Neural cell (in vitro differentiated cells): ENCODE results near the gene SDSL. TPM values are rescaled to one million over a fixed set of nuclear protein-coding genes. Genes with fewer than 3 reads are reported as not detected.

Source experiments
- H2AFZ ChIP-seq: fragments of 200-600, 300-800 bp; sonication (generic), shearing (Covaris generic); 2 replicates; pipeline ENCODE4 v1.6.0; 2014; ENCODE audit warnings: low read depth, mild to moderate bottlenecking, antibody characterized with exemption, low read length, moderate library complexity
- H3F3A ChIP-seq: fragments of 200-600 bp; shearing (Covaris generic); 2 replicates; pipeline ENCODE4 v1.6.1; 2016; ENCODE audit warnings: mild to moderate bottlenecking, moderate library complexity, mixed read lengths, antibody characterized with exemption, low read length; ENCODE audit not compliant: insufficient read depth, poor library complexity, severe bottlenecking
- H3K27ac ChIP-seq: fragments of 200-600, 300-800 bp; sonication (generic), shearing (Covaris generic); 2 replicates; pipeline ENCODE4 v1.5.1; 2014; ENCODE audit warnings: mild to moderate bottlenecking, low read length, moderate library complexity
- H3K27me3 ChIP-seq: fragments of 300-800, 200-600 bp; sonication (generic), shearing (Covaris generic); 2 replicates; pipeline ENCODE4 v1.6.0; 2014; ENCODE audit warnings: mild to moderate bottlenecking, low read depth, low read length, moderate library complexity; ENCODE audit not compliant: insufficient read depth
- H3K36me3 ChIP-seq: fragments of 300-800, 200-600 bp; sonication (generic), shearing (Covaris generic); 2 replicates; pipeline ENCODE4 v1.5.1; 2014; ENCODE audit warnings: mild to moderate bottlenecking, antibody characterized with exemption, low read length, moderate library complexity; ENCODE audit not compliant: insufficient read depth
- H3K4me2 ChIP-seq: fragments of 300-800, 200-600 bp; sonication (generic), shearing (Covaris generic); 2 replicates; pipeline ENCODE4 v1.6.0; 2014; ENCODE audit warnings: mild to moderate bottlenecking, low read length
- H3K4me3 ChIP-seq: fragments of 300-800, 200-600 bp; sonication (generic), shearing (Covaris generic); 2 replicates; pipeline ENCODE4 v1.5.1; 2014; ENCODE audit warnings: mild to moderate bottlenecking, low read length, moderate library complexity
- H3K79me2 ChIP-seq: fragments of 200-600 bp; shearing (Covaris generic); replicated peaks from 2 replicates; pipeline ENCODE4 v1.6.0; 2014; ENCODE audit warnings: mild to moderate bottlenecking, low read length, moderate library complexity; ENCODE audit not compliant: insufficient read depth
- H3K9ac ChIP-seq: fragments of 300-800, 200-600 bp; sonication (generic), shearing (Covaris generic); 2 replicates; pipeline ENCODE4 v1.6.1; 2016; ENCODE audit warnings: mild to moderate bottlenecking, low read length, mixed read lengths
- H3K9me2 ChIP-seq: fragments of 200-600 bp; shearing (Covaris generic); 2 replicates; pipeline ENCODE4 v1.6.1; 2016; ENCODE audit warnings: mild to moderate bottlenecking, low read length, mixed read lengths; ENCODE audit not compliant: insufficient read depth
- H3K9me3 ChIP-seq: fragments of 200-600, 300-800 bp; sonication (generic), shearing (Covaris generic); 2 replicates; pipeline ENCODE4 v1.6.1; 2016; ENCODE audit warnings: mild to moderate bottlenecking, mixed run types, low read length, moderate library complexity, mixed read lengths
- H4K20me1 ChIP-seq: fragments of 200-600 bp; shearing (Covaris generic); 2 replicates; pipeline ENCODE4 v1.6.1; 2016; ENCODE audit warnings: mild to moderate bottlenecking, mixed run types; ENCODE audit not compliant: insufficient read depth
- EP300 ChIP-seq: fragments of 450-650 bp; conservative IDR thresholded peaks from 2 replicates; pipeline ENCODE4 v1.6.1; 2014; ENCODE audit warnings: antibody characterized with exemption, mild to moderate bottlenecking, moderate library complexity; ENCODE audit not compliant: poor library complexity, severe bottlenecking
- EZH2 ChIP-seq: fragments of 200-600, 300-800 bp; shearing (Covaris generic), sonication (generic); IDR thresholded peaks from 2 replicates; pipeline ENCODE4 v1.6.1; 2014; ENCODE audit warnings: antibody characterized with exemption, low read length, borderline replicate concordance, mild to moderate bottlenecking; ENCODE audit not compliant: insufficient read depth, poor library complexity, severe bottlenecking
- MXI1 ChIP-seq: fragments of 450-650 bp; conservative IDR thresholded peaks from 2 replicates; pipeline ENCODE4 v1.6.1; 2014; ENCODE audit warnings: antibody characterized with exemption, mild to moderate bottlenecking; ENCODE audit not compliant: poor library complexity, severe bottlenecking
- POLR2AphosphoS5 ChIP-seq: IDR thresholded peaks from 2 replicates; pipeline ENCODE4 v1.6.1; 2012
- RAD21 ChIP-seq: fragments of 450-650 bp; conservative IDR thresholded peaks from 2 replicates; pipeline ENCODE4 v1.6.1; 2014; ENCODE audit warnings: antibody characterized with exemption, mild to moderate bottlenecking, moderate library complexity
- SMC3 ChIP-seq: fragments of 450-650 bp; conservative IDR thresholded peaks from 2 replicates; pipeline ENCODE4 v1.6.1; 2014; ENCODE audit warnings: antibody characterized with exemption, mild to moderate bottlenecking, moderate library complexity; ENCODE audit not compliant: poor library complexity
- TAF1 ChIP-seq: IDR thresholded peaks from 2 replicates; pipeline ENCODE4 v1.6.1; 2012; ENCODE audit warnings: low read depth
- polyA plus RNA-seq: library from polyadenylated mRNA; depleted of rRNA; stranded (reverse); fragments of >200 nt; gene quantifications from 2 replicates; pipeline ENCODE4 v1.2.3, GENCODE V29; 2014
- TF ChIP-seq, protein P1 (sequence below): IDR thresholded peaks from 2 replicates; pipeline ENCODE4 v1.6.1; 2012; ENCODE audit warnings: borderline replicate concordance
- TF ChIP-seq, protein P2 (sequence below): fragments of 450-650 bp; IDR thresholded peaks from 2 replicates; pipeline ENCODE4 v1.5.1; 2014; ENCODE audit warnings: antibody characterized with exemption, mild to moderate bottlenecking, moderate library complexity; ENCODE audit not compliant: poor library complexity, severe bottlenecking

Gene SDSL
- polyA plus RNA-seq, 1 donor from 2014 or later = 2.7 TPM

DNA sequence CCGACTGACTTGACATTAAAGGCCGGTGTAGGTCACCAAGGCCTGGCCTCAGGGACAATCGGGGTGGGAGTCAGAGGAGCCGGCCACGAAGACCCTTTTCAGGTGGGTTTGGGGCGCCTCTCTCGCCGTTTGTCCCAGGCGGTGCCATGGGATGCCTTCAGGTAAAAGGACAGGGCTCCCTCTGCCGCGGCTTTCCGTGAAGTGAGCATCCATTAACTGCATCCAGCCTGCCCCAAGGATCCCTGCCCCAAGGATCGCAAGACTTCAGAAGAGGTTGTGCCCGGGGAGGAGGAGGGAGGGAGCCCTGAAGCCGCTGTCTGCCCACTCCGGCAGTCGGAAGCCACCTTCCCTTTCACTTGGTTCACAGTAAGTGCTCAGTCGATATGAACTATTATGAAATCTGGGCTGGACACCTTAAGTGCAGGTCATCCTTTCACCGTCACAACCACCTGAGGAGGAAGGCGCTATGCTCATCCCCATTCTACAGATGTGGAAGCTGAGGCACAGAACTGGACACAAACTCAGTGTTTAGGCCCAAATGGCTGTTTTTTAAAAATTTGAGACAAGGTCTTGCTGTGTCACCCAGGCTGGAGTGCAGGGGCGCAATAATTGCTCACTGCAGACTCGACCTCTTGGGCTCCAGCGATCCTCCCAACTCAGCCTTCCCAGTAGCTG lies 19.5 kb upstream of the SDSL start:
- Histone ChIP-seq H3K36me3 (no peaks in the 10 kb centered on the region), H3F3A (no peaks in the 10 kb centered on the region), H3K4me2 (no peak overlapping the region), H3K27ac (no peak overlapping the region), H3K79me2 (no peaks in the 10 kb centered on the region), H3K9me2 (no peaks in the 10 kb centered on the region), H3K9ac (no peak overlapping the region), H3K27me3 (no peaks in the 10 kb centered on the region), H4K20me1 (no peaks in the 10 kb centered on the region), H3K9me3 (no peaks in the 10 kb centered on the region), H2AFZ (no peak overlapping the region), H3K4me3 (no peak overlapping the region)
- TF ChIP-seq, protein P1, sequence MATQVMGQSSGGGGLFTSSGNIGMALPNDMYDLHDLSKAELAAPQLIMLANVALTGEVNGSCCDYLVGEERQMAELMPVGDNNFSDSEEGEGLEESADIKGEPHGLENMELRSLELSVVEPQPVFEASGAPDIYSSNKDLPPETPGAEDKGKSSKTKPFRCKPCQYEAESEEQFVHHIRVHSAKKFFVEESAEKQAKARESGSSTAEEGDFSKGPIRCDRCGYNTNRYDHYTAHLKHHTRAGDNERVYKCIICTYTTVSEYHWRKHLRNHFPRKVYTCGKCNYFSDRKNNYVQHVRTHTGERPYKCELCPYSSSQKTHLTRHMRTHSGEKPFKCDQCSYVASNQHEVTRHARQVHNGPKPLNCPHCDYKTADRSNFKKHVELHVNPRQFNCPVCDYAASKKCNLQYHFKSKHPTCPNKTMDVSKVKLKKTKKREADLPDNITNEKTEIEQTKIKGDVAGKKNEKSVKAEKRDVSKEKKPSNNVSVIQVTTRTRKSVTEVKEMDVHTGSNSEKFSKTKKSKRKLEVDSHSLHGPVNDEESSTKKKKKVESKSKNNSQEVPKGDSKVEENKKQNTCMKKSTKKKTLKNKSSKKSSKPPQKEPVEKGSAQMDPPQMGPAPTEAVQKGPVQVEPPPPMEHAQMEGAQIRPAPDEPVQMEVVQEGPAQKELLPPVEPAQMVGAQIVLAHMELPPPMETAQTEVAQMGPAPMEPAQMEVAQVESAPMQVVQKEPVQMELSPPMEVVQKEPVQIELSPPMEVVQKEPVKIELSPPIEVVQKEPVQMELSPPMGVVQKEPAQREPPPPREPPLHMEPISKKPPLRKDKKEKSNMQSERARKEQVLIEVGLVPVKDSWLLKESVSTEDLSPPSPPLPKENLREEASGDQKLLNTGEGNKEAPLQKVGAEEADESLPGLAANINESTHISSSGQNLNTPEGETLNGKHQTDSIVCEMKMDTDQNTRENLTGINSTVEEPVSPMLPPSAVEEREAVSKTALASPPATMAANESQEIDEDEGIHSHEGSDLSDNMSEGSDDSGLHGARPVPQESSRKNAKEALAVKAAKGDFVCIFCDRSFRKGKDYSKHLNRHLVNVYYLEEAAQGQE = no peak
- TF ChIP-seq RAD21 = no peak
- no peak for TF ChIP-seq MXI1
- TF ChIP-seq TAF1 = no peak
- no peak for TF ChIP-seq POLR2AphosphoS5
- TF ChIP-seq EP300 = no peak
- no peak for TF ChIP-seq SMC3
- TF ChIP-seq EZH2 = no peak

DNA sequence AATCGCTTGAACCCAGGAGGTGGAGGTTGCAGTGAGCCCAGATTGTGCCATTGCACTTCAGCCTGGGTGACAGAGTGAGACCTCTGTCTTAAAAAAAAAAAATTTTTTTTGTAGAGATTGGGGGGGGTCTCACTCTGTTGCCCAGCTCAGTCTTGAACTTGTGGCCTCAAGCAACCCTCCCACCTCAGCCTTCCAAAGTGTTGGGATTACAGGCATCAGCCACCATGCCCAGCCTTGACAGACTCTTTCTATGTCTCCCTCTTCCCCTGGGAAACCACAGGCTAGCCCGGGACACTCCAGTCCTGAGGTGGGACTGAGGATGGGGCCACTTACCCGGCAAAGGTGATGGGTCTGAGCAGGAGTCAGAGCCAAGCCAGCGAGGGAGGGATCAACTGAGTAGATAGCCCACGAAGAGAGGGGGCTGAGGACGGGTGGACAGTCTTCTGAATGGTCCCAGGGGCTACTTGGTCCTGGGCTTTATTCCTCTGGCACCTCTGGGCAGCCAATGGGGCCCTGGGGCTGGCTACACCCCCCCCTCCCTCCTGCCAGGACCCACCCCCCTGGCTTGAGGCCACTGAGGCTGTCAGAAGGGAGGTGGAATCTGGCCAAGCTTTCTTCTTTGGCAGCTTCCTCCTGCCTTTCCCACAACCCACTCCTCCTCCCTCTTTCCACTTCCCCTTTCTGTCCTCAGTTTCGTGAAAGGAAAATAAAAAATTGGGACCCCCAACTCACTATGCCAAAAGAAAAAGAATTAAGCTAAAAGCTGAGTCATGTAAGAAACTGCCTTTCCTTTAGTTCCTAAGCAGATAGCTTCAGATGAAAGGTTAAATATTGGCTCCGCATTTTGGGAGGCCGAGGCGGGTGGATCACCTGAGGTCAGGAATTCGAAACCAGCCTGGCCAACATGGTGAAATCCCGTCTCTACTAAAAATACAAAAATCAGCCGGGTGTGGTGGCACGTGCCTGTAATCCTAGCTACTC lies 18.5 kb upstream of the SDSL start, which contains the start of gene SDS:
SDS (minus strand) TSS at position 453 of the 981 bp plus-strand sequence. CDS start 4,179 bp downstream, outside the sequence.
- no peak within 1 kb of the TSS for H2AFZ ChIP-seq
- no peak within 1 kb of the TSS for H3K9ac ChIP-seq
- H3K4me2 ChIP-seq = no peak within 1 kb of the TSS
- H3K27ac ChIP-seq = no peak within 1 kb of the TSS
- no peaks in the 10 kb centered on the region for H3K36me3 ChIP-seq
- H3K4me3 ChIP-seq = no peak within 1 kb of the TSS
- H4K20me1 ChIP-seq = no peaks in the 10 kb centered on the region
- no peaks in the 10 kb centered on the region for H3K27me3 ChIP-seq
- TF ChIP-seq EP300 (no peak), TAF1 (no peak), POLR2AphosphoS5 (no peak), SMC3 (no peak), MXI1 (no peak), RAD21 (no peak), EZH2 (no peak)
- TF ChIP-seq, protein P2, sequence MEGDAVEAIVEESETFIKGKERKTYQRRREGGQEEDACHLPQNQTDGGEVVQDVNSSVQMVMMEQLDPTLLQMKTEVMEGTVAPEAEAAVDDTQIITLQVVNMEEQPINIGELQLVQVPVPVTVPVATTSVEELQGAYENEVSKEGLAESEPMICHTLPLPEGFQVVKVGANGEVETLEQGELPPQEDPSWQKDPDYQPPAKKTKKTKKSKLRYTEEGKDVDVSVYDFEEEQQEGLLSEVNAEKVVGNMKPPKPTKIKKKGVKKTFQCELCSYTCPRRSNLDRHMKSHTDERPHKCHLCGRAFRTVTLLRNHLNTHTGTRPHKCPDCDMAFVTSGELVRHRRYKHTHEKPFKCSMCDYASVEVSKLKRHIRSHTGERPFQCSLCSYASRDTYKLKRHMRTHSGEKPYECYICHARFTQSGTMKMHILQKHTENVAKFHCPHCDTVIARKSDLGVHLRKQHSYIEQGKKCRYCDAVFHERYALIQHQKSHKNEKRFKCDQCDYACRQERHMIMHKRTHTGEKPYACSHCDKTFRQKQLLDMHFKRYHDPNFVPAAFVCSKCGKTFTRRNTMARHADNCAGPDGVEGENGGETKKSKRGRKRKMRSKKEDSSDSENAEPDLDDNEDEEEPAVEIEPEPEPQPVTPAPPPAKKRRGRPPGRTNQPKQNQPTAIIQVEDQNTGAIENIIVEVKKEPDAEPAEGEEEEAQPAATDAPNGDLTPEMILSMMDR = no peak
- TF ChIP-seq, protein P1 = no peak
- no peaks in the 10 kb centered on the region for H3K9me3 ChIP-seq
- no peaks in the 10 kb centered on the region for H3K79me2 ChIP-seq
- no peaks in the 10 kb centered on the region for H3F3A ChIP-seq
- H3K9me2 ChIP-seq = no peaks in the 10 kb centered on the region
